Mucosa of rectum (tissue), 2 donors: ENCODE measurements around the gene WASF2.
"Not testable (repeated sequence)": the region's sequence is repeated elsewhere in the genome, so short reads cannot be mapped to it uniquely, and the experiment has no call there.

Experiments used
- H3K27ac ChIP-seq, 2 donors: one replicate each; pipeline ENCODE4 v1.7.0; 2013; ENCODE audit warnings: inconsistent platforms in 2 of 2, low read depth in 2 of 2, low read length in 2 of 2
- H3K27me3 ChIP-seq, 2 donors: one replicate each; pipeline ENCODE4 v1.7.0; 2013; ENCODE audit warnings: low read length in 2 of 2; ENCODE audit not compliant: control insufficient read depth in 2 of 2, insufficient read depth in 2 of 2
- H3K36me3 ChIP-seq, 2 donors: one replicate each; pipeline ENCODE4 v1.7.0; 2013; ENCODE audit warnings: low read length in 2 of 2; ENCODE audit not compliant: control insufficient read depth in 2 of 2, insufficient read depth in 2 of 2
- H3K4me1 ChIP-seq, 2 donors: one replicate each; pipeline ENCODE4 v1.7.0; 2013; ENCODE audit warnings: low read length in 2 of 2, mild to moderate bottlenecking in 1 of 2; ENCODE audit not compliant: control insufficient read depth in 2 of 2, insufficient read depth in 2 of 2
- H3K4me3 ChIP-seq, 2 donors: one replicate each; pipeline ENCODE4 v1.7.0; 2013; ENCODE audit warnings: low read length in 2 of 2
- H3K9ac ChIP-seq, 2 donors: one replicate each; pipeline ENCODE4 v1.7.0; 2013; ENCODE audit warnings: low read length in 2 of 2, low read depth in 1 of 2, mild to moderate bottlenecking in 1 of 2
- H3K9me3 ChIP-seq, 2 donors: one replicate each; pipeline ENCODE4 v1.7.0; 2013; ENCODE audit warnings: low read length in 2 of 2; ENCODE audit not compliant: control insufficient read depth in 2 of 2
- donor health status: healthy.
- donor health status: Normal muscosa, but diverticular disease.

WASF2 gene

DNA sequence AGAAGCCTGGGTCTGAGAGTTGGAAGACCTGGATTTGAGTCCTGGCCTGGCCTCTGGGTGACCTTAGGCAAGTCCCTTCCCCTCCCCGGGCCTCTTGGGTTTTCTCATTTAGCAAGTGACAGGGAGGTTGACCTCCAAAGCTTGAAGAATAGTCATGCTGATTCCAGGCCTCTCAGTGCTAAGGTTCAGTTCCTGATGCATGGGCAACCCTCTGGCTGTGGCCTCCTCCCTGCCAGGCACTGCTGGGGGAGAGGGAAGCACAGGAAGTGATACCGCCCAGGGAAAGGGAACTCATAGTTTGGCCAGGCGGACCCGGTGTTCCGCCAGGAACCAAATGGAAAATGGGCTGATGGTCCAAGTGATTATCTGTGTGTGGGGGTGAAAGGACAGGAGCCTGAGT, 23.6 kb upstream of the WASF2 start:
- Histone ChIP-seq H3K27me3 (no peaks in the 10 kb centered on the region), H3K9me3 (no peaks in the 10 kb centered on the region), H3K27ac (no peak overlapping the region), H3K36me3 (no peaks in the 10 kb centered on the region), H3K9ac (no peak overlapping the region), H3K4me1 (peaks cover 15 to 32% of the 10 kb centered on the region in 2 donors), H3K4me3 (no peak overlapping the region)

DNA sequence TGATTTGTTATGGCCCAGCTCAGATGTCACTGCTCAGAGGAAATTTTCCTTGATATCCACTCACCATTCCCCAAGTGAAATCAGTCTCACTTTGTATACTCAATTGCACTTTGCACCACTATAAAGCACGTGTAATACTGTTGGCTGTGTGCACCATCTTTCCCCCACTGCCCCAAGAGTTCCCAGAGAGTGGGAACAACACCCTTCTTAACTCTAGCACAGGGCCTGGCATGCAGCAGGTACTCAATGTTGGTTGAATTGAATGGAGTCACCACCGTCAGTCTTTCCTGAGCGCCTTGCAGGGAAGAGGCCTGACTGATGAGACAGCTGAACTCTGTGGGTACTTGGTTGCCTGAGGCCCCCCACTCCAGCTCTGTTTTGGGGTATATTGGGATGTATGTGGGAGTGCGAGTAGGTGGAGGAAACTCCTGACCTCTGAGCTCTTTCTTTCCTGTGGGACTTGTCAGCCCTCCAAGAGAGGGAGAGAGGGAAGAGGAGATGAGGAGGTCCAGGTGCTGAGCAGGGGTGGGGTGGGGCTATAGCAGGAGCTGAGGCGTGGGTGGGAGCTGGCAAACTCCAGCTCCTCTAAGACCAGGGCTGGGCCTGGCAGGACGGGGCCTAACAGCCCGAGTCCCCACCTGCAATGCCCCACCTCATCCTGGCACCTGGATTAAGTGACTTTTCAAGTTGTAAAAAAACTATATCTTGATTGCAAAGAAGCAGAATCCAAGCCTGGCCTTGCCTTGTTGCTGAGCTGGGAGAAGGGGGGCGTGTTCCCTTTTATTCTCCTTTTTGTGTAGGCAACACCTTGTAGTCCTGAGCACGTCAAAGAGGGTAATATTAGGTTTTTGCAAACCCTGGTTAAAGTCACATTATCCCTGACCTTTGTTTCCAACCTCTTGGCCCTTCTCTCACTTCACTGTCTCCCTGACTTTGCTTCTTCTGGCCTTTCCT, 19.4 kb upstream of the WASF2 start:
- H3K9me3 ChIP-seq, result no peaks in the 10 kb centered on the region
- no peak overlapping the region for H3K4me3 ChIP-seq
- H3K9ac ChIP-seq, result peak overlapping the region; percentile 38 to 49
- no peaks in the 10 kb centered on the region for H3K36me3 ChIP-seq
- peak overlapping the region; percentile 74 to 75 for H3K27ac ChIP-seq
- peaks cover 8 to 26% of the 10 kb centered on the region in 2 donors for H3K4me1 ChIP-seq
- no peaks in the 10 kb centered on the region for H3K27me3 ChIP-seq

DNA sequence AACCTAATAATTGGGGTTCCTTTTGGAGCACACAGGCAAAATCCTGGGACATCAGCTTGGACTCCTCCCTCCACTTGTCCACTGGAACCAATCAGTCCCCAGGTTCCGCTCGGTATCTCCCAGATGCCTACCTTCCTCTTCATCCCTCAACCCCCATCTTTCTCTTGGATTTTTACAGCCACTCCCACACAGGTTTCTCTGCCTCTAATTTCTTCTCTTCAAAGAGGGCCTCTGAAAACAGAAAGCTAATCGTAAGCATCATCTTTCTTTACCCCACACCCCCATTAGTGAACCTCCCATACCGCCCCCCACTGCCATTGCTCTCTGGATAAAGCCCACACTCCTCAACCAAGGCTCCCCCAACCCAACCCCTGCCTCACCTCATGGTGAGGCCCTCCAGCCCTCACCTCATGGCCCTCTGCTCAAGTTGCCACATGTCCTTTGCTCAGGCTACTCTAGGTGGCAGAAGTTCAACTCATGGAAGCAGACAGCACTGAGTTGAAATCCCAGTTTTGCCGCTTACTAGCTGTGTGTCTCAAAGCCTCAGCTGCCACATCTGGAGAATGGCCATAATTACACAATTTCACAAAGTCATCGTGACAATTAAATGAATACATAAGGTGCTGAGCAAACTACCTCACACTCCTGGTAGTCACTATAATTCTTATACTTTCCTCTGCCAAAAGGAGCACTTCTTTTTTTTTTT, 18.1 kb upstream of the WASF2 start:
- H3K27ac ChIP-seq, result no peak overlapping the region
- no peaks in the 10 kb centered on the region for H3K9me3 ChIP-seq
- H3K4me3 ChIP-seq, result no peak overlapping the region
- no peaks in the 10 kb centered on the region for H3K36me3 ChIP-seq
- peaks cover 15 to 31% of the 10 kb centered on the region in 2 donors for H3K4me1 ChIP-seq
- H3K27me3 ChIP-seq, result no peaks in the 10 kb centered on the region
- no peak overlapping the region for H3K9ac ChIP-seq

DNA sequence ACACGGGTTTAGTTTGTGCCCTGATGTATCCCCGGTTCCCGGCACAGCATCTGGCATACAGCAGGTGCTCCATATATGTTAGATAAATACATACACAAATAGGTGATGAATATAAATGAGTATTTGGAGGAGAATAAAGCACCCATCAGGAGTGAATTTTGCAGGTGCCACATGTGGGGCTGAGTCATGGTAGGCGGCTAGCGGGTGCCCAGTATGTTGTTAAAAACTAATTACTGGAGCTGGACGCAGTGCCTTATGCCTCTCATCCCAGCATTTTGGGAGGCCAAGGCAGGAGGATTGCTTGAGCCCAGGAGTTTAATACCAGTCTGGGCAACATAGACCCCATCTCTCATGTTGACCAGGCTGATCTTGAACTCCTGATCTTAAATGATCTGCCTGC, 16.7 kb upstream of the WASF2 start:
- no peak overlapping the region for H3K4me3 ChIP-seq
- no peaks in the 10 kb centered on the region for H3K9me3 ChIP-seq
- H3K36me3 ChIP-seq, result no peaks in the 10 kb centered on the region
- peaks cover 15 to 31% of the 10 kb centered on the region in 2 donors for H3K4me1 ChIP-seq
- H3K9ac ChIP-seq, result no peak overlapping the region
- no peaks in the 10 kb centered on the region for H3K27me3 ChIP-seq
- H3K27ac ChIP-seq, result no peak overlapping the region

DNA sequence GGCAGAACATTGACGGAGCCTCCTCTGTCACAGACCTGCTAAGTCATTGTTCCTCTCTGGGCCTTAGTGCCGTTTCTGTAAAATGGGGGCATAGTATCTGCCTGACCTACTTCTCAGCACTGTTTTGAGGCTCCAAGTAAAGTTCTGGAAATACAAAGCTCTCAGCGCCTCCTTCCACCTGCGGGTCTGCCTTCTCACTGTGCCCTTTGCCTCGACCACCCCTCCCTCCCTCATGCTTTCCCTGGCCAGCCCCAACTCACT, 15.4 kb upstream of the WASF2 start:
- Histone ChIP-seq H3K4me1 (peaks cover 15 to 31% of the 10 kb centered on the region in 2 donors), H3K9ac (no peak overlapping the region), H3K36me3 (no peaks in the 10 kb centered on the region), H3K4me3 (no peak overlapping the region), H3K9me3 (no peaks in the 10 kb centered on the region), H3K27me3 (no peaks in the 10 kb centered on the region), H3K27ac (peak overlapping the region; percentile 83 to 87)

DNA sequence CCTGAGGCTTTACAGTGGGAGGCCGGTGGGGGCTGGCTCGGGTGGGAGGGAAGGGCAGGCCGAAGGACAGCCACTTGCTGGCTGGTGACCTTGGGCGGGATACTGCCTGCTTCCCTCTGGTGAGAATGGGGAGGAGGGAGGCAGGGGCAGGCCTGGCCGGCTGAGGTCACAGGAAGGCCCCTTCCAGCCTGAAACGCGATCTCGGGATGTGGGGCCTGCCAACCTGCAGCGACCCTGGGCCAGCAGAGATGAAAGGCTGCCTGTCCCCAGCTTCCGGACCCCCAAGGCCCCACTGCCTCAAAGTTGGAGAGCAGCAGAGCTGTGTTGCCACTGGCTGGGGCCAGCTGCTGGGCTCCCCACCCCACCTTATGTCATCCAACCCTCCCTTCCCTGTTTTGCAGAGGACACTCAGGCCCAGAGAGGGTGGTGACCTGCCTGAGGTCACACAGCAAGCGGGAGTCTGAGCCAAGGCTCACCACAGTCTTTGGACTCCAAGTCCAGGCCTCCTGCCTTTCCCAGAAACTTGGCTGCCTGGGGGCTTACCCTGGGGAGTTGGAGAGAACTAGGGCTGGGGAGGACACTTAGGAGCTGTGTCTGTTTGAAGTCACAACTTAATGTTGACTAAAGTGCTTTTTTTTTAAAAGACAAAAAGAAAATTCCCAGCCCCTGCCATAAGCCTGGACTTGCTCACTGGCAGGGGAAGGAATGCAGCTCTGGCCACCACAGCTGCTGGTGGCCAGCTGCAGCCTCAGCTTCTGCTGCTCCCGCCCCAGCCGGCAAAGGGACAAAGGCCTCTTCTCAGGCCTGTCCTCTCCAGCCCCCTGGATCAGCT, 14.8 kb upstream of the WASF2 start:
- H3K27me3 ChIP-seq, result no peaks in the 10 kb centered on the region
- no peak overlapping the region for H3K4me3 ChIP-seq
- H3K36me3 ChIP-seq, result no peaks in the 10 kb centered on the region
- peak overlapping the region; percentile 44 to 56 for H3K9ac ChIP-seq
- H3K9me3 ChIP-seq, result no peaks in the 10 kb centered on the region
- H3K27ac ChIP-seq, result peak overlapping the region; percentile 83 to 87
- H3K4me1 ChIP-seq, result peaks cover 13 to 25% of the 10 kb centered on the region in 2 donors

DNA sequence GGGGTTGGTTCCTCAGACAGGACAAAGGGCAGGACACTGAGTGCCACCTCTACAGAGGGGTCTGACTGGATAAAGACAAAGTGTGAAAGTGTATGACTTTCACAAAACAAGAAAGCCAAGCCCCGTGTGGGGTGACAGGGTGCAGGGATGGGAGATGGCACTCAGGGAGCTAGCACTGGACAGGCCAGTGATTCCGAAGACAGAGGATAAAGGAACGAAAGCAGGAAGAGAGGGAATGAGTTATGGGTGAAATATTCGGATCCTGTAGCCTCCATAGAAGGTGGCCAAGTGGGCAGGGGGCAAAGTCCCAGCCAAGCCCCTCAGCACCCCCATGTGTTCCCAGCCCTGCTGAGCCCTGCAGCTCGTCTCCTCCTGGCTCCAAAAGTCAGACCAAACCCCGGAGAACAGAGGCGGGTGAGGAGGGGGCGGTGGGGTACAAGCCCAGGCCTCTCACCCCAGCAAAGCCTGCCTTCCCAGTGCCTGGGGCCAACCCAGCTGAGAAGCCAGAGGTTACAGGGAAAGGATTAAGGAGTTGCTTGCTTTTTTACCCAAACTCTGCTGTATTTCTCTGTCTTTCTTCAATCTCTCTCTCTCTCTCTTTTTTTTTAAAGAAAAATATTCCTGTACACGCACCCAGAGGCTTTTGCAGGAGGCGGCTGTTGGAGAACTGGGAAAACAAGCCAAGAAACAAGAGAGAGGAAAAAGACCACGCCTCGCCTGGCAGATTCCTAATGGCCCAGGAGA, 14.0 kb upstream of the WASF2 start:
- Histone ChIP-seq H3K4me3 (no peak overlapping the region), H3K9ac (peak overlapping the region; percentile 3 to 40), H3K36me3 (no peaks in the 10 kb centered on the region), H3K27ac (peak overlapping the region; percentile 66 to 87), H3K9me3 (no peaks in the 10 kb centered on the region), H3K27me3 (no peaks in the 10 kb centered on the region), H3K4me1 (peaks cover 11 to 17% of the 10 kb centered on the region in 2 donors)

DNA sequence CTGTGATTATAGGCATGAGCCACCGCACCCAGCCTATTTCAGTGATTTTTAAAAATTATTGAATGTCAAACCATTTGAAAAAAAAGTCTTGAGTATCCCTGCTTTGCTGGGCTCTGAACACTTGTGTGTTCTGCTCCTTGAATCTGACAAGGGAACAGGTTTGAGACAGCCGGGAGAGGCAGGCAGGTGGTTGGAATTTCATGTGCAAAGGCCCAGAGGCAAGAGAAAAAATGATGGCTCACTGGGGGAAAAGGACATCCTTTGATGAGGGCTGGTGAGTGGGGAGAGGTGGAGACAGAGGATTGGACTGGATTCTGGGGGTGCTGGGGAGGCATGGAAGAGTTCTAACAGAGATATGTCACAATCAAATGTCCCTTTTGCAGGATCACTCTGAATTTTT, 13.1 kb upstream of the WASF2 start:
- Histone ChIP-seq H3K9ac (no peak overlapping the region), H3K36me3 (no peaks in the 10 kb centered on the region), H3K27me3 (no peaks in the 10 kb centered on the region), H3K27ac (no peak overlapping the region), H3K4me3 (no peak overlapping the region), H3K9me3 (no peaks in the 10 kb centered on the region), H3K4me1 (peaks cover 8 to 15% of the 10 kb centered on the region in 2 donors)

DNA sequence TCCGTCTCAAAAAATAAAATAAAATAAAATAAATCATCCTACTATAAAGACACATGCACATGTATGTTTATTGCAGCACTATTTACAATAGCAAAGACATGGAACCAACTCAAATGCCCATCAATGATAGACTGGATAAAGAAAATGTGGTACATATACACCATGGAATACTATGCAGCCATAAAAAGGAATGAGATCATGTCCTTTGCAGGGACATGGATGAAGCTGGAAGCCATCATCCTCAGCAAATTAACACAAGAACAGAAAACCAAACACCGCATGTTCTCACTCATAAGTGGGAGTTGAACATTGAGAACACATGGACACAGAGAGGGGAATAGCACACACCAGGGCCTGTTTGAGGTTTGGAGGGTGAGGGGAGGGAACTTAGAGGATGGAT, 11.2 kb upstream of the WASF2 start:
- not testable (repeated sequence) for H3K36me3 ChIP-seq, H3K9me3 ChIP-seq, H3K27ac ChIP-seq, H3K27me3 ChIP-seq, H3K9ac ChIP-seq, H3K4me3 ChIP-seq
- H3K4me1 ChIP-seq, result peaks cover 8 to 15% of the 10 kb centered on the region in 2 donors
